ENCODE measurements around the gene MRC1.

The MRC1 gene

DNA sequence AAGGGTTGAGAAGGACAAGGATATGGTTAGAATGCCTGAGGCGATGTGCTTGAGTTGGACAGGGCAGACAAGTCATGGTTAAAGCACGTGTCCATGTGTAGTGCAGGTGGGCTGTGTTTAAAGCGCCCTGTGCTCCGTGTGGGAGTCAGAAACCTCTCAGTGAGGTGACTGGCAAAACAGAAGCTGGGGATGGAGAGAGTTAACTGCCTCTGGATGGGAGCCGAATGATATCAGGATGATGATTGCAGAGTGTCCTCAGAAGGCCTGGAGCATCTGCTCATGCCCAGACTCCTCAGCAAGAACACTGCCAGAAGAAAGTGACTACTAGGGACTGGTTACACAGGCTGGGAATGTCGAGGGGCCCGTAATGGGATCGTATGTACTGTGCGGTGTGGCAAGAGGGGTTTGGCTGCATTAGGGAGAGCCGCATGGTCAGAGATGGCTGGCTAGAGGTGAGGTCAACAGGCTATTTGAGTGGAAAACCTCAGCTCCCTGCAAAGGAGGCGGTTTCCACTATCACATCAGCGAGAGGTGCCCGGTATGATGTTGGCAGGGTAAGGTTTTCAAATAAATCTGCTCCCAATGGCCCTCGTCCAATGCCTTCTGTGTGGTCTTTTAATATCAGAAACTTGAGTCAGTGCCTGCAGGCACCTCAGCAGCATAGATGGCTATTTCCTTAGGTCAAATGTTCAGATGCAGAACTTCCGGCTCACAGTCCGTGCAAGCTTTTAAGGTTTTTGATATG, 26.1 kb upstream of the MRC1 start:
- TF ChIP-seq, protein P1, sequence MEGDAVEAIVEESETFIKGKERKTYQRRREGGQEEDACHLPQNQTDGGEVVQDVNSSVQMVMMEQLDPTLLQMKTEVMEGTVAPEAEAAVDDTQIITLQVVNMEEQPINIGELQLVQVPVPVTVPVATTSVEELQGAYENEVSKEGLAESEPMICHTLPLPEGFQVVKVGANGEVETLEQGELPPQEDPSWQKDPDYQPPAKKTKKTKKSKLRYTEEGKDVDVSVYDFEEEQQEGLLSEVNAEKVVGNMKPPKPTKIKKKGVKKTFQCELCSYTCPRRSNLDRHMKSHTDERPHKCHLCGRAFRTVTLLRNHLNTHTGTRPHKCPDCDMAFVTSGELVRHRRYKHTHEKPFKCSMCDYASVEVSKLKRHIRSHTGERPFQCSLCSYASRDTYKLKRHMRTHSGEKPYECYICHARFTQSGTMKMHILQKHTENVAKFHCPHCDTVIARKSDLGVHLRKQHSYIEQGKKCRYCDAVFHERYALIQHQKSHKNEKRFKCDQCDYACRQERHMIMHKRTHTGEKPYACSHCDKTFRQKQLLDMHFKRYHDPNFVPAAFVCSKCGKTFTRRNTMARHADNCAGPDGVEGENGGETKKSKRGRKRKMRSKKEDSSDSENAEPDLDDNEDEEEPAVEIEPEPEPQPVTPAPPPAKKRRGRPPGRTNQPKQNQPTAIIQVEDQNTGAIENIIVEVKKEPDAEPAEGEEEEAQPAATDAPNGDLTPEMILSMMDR (IDR thresholded peaks at IDR 0.05; ENCODE audit: low read depth, low read length, missing control alignments): no peak
- Histone ChIP-seq H3K27ac (no peak overlapping the region), H3K4me3 (ENCODE audit: low read depth, low read length) (no peak overlapping the region), H3K36me3 (replicated peaks) (no peaks in the 10 kb centered on the region), H3K27me3 (replicated peaks) (no peaks in the 10 kb centered on the region)
- DNase-seq: no peak
- in situ Hi-C loops (cut with HindIII; ENCODE audit: low pct_ligation_motif_present, low sequenced_read_pairs): no loop called here

DNA sequence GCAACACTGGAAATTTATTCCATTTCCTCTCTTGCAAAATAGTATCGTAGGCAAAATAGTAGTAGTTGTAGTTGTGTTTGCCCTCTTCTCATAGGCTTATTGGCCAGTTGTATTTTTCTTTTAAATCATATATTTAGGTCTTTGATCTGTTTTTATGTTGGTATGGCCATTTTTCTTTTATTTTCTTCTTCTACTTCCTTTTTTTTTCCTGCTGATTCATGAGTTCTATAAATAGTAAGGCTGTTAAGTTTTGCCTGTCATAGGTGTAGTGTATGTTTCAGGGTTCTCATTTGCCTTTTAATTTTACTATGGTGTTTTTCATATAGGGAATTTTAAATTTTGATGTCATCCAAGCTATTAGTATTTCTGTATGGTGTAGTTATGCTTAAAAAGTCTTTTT, 25.4 kb upstream of the MRC1 start:
- Histone ChIP-seq H3K27ac (no peak overlapping the region), H3K4me3 (ENCODE audit: low read depth, low read length) (no peak overlapping the region)
- in situ Hi-C loops (cut with HindIII; ENCODE audit: low pct_ligation_motif_present, low sequenced_read_pairs): no loop called here

DNA sequence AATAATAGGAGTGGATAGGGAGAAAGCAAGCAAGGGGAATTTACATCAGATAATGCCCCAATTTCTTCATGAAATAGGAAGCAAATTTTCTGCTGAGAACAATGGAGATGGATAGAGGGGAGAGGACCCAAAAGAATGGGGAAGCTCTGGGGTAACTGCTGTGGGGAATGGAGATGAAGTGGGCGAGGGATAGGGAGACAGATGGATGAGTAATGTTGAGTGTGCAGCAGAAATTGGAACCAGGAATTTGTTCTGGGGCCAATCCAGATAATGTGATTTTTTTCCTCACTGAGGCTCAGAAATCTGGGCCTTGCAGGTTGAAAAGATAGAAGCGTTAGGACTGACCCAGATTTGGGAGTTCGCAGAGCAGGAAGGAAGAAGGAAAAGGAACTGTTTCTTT, 24.5 kb upstream of the MRC1 start:
- H3K27ac ChIP-seq: peak overlapping the region; percentile 3
- in situ Hi-C loops (cut with HindIII; ENCODE audit: low pct_ligation_motif_present, low sequenced_read_pairs): no loop called here
- H3K36me3 ChIP-seq (replicated peaks): no peaks in the 10 kb centered on the region
- H3K4me3 ChIP-seq (ENCODE audit: low read depth, low read length): no peak overlapping the region
- peak; percentile 47 for DNase-seq
- H3K27me3 ChIP-seq (replicated peaks): no peaks in the 10 kb centered on the region
- TF ChIP-seq, protein P1 (IDR thresholded peaks at IDR 0.05; ENCODE audit: low read depth, low read length, missing control alignments): no peak

More for the DNA sequence above, 25.4 kb upstream of the MRC1 start:
- no peak for DNase-seq
- TF ChIP-seq, protein P1 (IDR thresholded peaks at IDR 0.05; ENCODE audit: low read depth, low read length, missing control alignments): no peak
- H3K36me3 ChIP-seq (replicated peaks): no peaks in the 10 kb centered on the region
- H3K27me3 ChIP-seq (replicated peaks): no peaks in the 10 kb centered on the region

GRCh38 chr10:17785276-17785930, 23.7 kb upstream of the MRC1 start:
- in situ Hi-C loops (cut with HindIII; ENCODE audit: low pct_ligation_motif_present, low sequenced_read_pairs): no loop called here

DNA sequence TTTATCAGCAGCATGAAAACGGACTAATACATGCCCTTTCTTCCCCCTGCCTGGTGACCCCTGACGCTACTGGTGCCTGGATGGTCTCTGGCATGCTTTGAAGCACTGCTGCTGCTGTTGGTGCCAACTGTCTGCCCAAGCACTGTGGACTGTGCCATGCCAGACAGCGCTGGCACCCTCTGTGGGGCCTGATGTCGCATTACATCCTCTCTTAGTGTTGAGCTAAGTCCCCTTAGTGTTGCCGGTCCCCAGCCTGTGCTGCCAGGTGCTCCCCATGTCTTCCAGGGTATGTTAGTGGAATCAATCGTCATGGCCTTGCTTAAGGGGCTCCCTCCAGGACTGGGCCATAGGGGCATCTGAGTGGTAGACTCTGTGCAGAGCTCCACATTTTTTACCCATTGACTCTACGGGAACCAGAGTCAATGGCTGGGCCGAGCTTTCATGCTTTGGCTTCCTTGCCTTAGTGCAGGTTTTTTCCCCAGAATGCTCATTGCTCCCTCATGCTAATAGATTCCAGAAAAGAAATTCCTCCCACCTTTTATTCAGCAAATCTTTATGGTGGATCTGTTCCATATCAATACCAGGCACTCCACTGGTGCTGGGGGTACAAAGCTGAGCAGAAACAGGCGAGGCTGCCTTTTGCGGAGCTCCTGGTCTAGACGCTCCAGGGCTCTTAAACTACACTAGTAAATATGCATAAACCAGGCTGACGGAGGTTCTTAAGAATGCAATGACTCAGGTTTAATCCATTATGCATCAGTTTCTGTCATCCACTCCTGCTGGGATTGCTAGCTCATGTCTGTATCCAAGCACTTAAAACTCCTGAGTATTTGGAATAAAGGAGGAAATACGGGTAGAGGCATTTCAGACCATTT, 21.8 kb upstream of the MRC1 start:
- peak; percentile 93 for DNase-seq
- Histone ChIP-seq H3K27ac (peak overlapping the region; percentile 13), H3K27me3 (replicated peaks) (no peaks in the 10 kb centered on the region), H3K36me3 (replicated peaks) (no peaks in the 10 kb centered on the region), H3K4me3 (ENCODE audit: low read depth, low read length) (no peak overlapping the region)
- TF ChIP-seq, protein P1 (IDR thresholded peaks at IDR 0.05; ENCODE audit: low read depth, low read length, missing control alignments): no peak
- in situ Hi-C loops (cut with HindIII; ENCODE audit: low pct_ligation_motif_present, low sequenced_read_pairs): no loop called here

More at GRCh38 chr10:17785276-17785930, 23.7 kb upstream of the MRC1 start:
- no peak overlapping the region for H3K4me3 ChIP-seq (ENCODE audit: low read depth, low read length)
- no peaks in the 10 kb centered on the region for H3K36me3 ChIP-seq (replicated peaks)
- H3K27me3 ChIP-seq (replicated peaks): no peaks in the 10 kb centered on the region
- H3K27ac ChIP-seq: no peak overlapping the region
- no peak for DNase-seq
- TF ChIP-seq, protein P1 (IDR thresholded peaks at IDR 0.05; ENCODE audit: low read depth, low read length, missing control alignments): no peak
